ENCODE measurements around the gene ROBO3.

Gene ROBO3

DNA sequence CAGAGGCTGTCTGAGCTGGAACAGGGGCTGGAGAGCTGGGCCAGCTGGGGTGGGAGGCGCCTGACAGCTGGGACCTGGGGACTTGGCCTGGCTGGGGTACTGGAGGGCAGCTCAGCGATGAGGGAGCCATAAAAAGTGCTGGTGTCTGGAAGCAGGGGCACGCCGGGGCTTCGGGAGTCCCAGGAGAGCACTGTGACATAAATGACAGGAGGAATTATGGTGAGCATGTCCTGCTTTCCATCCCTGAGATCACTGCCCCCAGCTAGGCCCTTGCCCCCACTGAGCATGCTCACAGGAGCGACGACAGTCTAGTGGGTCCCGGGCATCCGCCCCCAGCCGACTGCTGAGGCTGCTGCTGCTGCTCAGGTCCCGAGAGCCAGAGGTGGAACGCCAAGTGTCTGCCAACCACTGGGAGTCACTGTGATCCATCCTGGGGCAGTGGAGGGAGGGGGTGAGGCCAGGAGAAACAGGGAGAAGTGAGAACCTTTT, 26.2 kb downstream of the ROBO3 start:
- in situ Hi-C loops (cut with MboI; ENCODE audit: low sequenced_read_pairs), result no loop called here

DNA sequence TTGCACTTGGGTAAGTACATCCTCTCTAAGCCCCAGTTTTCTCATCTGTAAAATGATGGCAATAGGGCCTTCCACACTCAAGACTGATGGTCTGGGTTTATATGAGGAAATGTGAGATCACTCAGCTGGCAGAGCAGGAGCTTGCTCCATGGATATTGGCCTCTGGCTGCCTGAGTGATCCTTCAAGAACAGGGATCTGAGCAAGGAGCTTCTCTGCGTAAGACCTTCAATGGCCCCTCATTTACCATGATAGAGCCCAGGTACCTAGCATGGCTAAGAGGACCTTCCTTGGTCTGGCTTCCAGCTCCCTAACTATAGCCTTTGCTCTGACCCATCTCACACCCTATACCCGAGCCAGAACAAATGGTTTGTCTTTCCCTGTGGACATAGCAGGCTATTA, 26.9 kb downstream of the ROBO3 start:
- in situ Hi-C loops (cut with MboI; ENCODE audit: low sequenced_read_pairs), result no loop called here

DNA sequence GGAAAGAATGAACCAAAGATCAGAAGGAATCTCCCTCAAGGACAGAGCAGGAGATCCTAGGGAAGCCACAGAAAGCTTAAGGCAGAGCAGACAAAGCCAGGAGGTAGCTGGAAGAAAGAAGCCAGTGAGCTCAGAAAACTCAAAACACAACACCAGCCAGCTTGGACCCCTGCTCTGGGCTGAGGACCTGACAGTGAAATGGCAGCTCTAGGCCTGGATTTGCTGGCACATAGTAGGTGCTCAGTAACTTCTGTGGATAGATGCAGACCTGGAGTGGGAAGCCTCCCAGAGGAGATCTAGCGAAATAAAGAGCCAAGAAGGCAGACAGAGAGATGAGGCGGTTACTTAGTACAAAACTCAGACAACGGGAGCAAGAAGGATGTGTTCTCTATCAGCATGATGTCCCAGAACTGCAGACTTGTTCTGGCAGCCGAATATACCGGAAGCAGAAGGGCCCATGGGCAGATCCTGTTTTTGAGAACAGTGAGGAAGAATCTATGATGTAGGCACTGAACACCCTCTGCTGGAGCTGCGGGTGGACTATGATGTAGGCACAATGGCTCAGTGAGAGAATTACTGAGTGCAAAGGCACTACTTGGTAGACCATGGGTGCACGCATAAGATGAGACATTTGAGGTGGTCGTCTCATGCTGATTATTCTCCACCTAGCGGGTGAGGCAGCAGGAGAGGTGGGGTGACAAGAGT, 27.7 kb downstream of the ROBO3 start:
- in situ Hi-C loops (cut with MboI; ENCODE audit: low sequenced_read_pairs), result no loop called here

DNA sequence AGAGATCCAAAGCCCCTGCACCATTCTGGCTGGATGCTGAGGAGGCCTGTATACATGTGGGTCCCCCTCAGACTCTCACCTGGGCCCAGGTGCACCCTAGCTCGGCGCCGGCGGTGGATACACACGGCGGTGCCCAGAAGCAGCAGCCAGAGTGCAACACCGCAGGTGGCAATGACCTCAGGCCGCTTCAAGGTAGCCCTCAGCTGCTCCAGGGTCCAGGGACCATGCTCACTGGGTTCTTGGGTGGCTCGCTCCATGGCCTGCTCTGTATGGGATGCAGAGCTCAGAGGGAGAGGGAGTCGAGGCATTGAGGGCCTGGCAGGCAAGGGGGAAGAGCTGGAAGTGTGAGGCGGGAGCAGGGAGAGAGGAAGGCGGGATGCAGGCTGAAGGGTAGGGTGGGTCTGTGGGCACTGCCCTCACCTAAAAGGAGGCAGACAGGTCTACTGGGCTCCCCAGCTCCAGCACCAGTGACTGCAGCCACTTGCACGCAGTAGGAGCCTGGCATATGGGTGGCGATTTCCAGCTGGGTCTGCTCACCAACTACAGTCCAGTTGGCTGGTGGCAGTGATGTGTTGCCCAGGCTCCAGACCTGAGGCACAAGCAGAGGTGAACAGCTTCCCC, 28.7 kb downstream of the ROBO3 start:
- in situ Hi-C loops (cut with MboI; ENCODE audit: low sequenced_read_pairs), result no loop called here

DNA sequence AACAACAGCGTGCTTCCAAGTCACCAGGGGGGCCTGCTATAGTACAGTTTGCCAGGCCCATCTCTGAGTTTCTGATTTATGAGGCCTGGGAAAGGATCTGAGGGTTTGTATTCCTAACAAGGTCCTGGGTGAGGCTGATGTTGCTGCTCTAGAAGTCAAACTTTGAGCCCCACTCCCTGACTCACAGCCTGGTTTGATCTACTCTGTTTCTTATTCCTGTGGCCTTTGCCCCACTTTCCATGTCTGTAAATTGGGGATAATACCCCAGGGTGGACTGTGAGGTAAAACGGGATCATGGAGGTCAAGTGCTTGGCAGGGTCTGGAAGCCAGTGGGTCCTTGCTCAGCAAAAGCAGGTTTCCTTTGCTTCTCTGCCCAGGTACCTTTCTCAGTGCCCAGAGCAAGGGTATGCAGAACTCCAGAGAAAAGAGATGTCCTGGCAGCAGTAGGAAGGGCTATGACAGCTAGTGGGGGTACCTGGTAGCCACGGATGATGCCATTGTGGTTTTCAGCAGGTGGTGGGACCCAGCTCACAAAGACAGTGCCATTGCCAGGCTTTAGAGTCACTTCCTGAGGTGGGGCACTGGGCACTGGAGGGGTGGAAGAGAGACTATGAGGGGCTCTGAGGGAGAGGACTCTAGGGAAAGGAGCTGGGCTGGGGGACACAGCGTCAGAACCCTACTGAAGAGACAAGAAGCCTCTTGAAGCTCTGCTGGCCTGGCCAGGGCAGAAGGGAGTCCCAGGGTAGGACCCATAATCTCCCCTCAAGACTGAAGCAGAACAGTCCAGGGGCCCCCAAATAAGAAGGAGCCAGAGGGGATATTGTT, 29.6 kb downstream of the ROBO3 start:
- in situ Hi-C loops (cut with MboI; ENCODE audit: low sequenced_read_pairs), result no loop called here

DNA sequence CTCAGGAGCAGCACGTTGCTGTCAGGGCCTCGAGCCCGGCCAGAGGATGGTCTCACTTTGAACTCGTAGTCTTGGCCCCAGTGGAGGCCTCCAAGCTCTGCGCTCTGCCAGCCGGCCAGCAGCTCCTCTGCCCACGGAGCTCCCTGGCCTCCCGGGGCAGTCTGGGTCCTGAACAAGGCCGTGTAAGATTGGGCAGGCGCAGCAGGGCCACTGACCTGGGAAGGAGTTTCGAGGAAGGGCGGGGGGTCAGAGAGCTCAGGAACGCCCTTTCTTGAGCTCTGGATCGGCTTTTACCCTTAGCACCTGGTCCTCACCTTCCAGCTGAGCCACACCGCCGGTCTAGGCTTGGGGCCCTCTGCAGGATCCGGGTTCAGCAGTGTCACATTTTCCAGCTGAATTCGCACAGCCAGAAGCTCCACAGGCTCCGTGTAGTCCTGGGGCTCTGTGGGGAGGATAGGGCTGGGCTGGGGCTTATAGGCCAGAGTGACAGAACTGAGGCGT, 30.3 kb downstream of the ROBO3 start:
- in situ Hi-C loops (cut with MboI; ENCODE audit: low sequenced_read_pairs), result no loop called here

DNA sequence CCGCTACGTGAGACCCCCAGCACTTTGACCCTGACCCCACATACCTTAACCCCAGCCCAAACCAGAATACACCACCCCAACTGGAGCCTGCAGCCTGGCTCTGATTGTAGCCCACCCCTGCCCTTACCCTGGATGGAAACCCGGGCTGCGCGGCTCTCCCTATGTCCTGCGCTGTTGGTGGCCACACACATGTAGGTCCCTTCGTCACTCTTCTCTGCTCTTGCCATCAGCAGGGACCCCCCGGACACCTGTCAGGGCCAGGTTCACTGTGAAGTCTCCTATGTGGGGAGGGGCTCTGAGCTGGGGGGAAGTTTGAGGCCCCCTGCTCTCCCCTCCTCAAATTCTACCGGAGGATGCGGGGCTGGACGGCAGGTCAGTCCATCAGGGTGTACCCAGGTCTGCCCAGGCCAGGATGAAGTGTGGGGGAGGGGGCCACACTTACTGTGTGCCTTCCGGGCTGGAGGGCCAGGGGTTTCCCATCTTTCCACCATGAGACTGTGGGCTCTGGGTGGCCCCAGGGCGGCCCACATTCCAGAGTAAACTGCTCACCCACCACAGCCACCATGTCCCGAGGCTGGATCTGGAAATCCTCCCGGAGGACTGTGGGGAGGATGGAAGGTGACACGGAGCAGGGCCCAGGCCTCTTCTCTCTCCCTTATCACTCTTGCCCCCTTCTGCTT, 31.0 kb downstream of the ROBO3 start:
- in situ Hi-C loops (cut with MboI; ENCODE audit: low sequenced_read_pairs), result no loop called here

DNA sequence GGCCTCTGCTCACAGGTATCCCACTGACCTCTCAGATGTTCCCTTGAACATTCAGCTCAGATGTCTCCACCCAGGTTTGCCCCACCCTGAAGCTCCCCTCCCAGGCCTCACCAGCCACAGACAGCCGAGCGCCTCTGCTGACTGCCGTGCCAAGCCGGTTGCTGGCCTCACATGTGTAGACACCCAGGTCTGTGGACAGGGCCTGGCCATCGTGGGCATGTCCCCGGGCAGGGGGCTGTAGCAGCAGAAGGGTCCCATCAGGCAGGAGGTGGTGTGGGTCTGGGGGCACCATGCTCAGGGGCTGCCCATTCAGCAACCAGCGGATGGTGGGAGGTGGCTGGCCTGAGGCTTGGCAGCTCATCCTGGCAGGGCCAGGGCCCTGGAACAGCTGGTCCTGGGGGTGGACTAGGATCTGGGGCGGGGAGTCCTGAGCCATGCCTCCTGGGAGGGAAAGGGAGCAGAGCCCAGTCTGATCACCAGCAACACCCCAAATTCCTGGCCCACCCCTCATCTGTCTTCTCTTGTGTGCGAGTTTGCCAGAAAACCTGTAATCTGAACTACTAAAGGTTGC, 31.7 kb downstream of the ROBO3 start:
- in situ Hi-C loops (cut with MboI; ENCODE audit: low sequenced_read_pairs), result no loop called here

DNA sequence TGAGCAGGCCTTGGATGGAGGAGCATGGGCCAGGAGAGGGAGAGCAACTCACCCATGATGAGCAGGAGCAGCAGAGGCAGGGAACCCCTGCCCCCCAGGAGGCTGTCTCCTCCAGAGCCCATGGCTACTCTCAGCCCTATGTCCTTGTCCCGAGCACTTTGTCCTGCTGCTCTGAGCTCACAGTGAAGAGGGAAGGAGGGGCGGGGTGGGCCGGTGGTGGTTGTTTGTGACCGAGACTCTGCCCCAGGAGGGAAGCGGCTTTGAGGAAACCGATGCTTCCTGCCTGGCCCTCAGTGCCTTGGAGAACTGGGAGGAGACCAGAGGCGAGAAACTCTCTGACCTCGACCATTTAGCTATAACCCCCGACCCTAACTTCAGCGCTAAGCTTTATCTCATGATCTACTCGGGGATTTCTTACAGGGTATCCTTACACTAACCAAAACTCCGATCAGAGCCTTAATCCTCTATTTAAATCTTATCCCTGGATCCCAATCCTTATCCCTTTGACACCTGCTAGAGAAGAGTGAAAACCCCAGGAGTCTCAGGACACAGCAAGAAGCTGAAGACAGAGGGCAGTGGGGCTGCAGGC, 32.5 kb downstream of the ROBO3 start, which contains the start of gene ROBO4:
ROBO4 (minus strand) TSS at position 192 of the 589 bp plus-strand sequence; CDS start at position 122, 70 bp downstream.
- in situ Hi-C loops (cut with MboI; ENCODE audit: low sequenced_read_pairs), result no loop called here

DNA sequence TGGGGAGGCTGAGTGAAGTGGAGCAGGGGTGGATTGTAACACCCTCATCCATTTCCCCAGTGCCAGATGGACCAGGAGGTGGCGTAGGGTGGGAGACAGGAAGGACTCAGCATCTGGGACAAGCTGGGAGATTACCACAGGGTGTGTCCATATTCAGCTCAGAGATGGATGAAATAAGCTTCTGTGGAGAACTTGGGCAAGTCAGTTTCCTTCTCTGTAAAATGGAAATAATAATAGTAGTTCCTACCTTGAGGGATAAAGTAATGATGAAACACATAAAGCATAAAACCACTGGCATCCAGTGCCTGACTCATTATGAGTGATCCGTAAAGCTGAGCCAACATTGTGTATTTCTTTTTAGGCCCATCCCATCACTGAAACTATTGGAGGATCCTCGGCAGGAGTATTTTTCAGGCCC, 33.0 kb downstream of the ROBO3 start:
- in situ Hi-C loops (cut with MboI; ENCODE audit: low sequenced_read_pairs), result no loop called here

DNA sequence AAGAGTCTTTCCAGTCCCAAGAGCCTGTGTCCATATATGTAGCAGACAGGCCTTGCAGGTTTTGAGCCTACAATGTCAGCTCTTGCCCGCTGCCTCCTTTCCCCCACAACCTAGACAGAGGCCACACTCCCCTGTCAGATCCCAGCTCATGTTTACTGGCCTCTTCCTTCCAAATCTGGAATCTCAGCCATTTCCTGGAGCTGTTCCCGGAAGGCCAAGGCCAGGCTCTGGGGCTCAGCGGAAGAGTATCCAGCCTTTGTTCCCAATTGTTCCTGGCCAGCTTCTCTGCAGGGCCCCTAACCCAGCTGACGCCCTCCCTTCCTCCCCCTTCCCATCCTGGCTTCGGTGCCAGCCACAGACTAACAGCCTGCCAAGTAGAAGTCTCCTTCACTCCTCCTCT, 33.5 kb downstream of the ROBO3 start:
- in situ Hi-C loops (cut with MboI; ENCODE audit: low sequenced_read_pairs), result no loop called here

DNA sequence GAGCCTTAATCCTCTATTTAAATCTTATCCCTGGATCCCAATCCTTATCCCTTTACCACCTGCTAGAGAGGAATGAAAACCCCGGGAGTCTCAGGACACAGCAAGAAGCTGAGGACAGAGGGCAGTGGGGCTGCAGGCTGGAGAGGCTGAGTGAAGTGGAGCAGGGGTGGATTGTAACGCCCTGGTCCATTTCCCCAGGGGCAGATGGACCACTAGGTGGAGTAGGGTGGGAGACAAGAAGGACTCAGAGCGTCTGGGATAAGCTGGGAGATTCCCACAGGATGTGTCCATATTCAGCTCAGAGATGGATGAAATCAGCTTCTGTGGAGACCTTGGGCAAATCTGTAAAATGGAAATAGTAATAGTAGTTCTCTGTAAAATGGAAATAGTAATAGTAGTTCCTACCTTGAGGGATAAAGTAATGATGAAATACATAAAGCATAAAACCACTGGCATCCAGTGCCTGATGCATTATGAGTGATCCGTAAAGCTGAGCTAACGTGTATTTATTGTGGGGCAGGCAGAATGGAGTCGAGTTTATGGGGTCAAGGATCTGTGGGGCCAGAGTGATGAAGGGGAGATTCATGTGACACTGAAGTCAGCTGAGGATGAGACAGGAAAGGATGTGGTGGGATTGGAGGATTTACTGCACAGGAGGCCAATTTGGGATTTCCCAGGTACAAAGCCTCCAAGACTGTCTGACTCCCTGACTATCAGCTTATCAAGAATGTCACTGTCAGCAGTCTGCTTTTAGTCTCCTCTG, 34.3 kb downstream of the ROBO3 start:
- in situ Hi-C loops (cut with MboI; ENCODE audit: low sequenced_read_pairs), result no loop called here

DNA sequence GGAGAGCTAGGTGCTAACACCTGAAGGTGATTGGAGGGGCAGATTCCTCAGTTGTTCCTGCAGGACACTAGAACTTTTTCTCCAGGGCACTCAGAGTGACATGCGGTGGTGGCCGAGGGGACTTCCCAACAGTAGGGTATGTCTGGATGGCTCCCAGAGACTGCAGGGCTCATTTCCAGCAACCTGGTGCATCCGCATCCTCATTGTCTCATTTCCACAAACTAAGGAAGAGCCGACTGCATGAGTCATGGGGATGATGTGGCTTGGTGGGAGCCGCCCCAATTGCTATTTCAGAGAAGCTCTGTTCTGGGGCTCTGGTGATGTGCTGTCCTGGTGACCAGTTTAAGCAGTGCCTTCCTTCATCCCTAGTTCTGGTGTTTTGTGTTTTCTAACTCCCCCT, 35.2 kb downstream of the ROBO3 start:
- in situ Hi-C loops (cut with MboI; ENCODE audit: low sequenced_read_pairs), result no loop called here

DNA sequence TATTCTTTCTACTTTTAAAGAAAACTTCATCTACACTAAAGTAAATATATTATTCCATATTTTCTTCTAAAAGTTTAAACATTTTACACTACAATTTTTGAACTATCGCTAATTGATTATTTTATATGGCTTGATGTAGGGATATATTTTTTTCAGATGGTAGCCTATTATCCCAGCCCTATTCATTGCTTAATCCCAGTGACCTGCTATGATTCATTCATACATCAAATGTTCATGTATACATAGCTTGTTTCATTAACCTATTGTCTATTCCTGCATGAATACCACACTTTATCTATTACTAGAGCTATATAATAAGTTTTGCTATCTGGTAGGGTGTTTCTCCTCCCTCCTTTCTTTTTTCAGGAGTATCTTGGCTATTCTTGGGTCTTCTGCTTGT, 37.4 kb downstream of the ROBO3 start:
- in situ Hi-C loops (cut with MboI; ENCODE audit: low sequenced_read_pairs), result no loop called here

DNA sequence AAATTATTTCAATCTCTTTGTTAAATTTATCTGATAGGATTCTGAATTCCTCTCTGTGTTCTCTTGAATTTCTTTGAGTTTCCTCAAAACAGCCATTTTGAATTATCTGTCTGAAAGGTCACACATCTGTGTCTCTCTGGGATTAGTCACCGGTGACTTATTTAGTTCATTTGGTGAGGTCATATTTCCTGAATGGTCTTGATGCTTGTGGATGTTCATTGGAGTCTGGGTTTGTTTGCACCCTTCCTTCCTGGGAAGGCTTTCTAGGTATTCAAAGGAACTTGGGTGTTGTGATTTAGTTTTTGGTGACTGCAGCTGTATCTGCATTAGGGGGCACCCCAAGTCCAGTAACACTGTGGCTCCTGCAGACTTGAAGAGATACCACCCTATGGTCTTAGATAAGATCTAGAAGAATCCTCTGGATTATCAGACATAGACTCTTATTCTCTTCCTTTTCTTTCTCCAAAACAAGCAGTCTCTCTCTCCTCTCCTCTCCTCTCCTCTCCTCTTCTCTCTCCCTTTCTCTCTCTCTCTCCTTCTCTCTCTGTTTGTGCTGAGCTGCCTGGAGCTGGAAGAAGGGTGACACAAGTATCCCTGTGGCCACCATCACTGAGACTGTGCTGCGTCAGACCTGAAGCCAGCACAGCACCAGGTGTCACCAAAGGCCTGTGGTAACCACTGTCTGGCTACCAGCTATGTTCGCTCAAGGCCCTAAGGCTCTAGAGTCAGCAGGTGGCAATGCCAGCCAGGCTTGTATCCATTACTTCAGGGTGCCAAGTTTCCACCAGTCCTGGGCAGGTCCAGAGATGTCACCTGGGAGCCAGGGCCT, 50.5 kb downstream of the ROBO3 start:
- in situ Hi-C loops (cut with MboI; ENCODE audit: low sequenced_read_pairs), result no loop called here

DNA sequence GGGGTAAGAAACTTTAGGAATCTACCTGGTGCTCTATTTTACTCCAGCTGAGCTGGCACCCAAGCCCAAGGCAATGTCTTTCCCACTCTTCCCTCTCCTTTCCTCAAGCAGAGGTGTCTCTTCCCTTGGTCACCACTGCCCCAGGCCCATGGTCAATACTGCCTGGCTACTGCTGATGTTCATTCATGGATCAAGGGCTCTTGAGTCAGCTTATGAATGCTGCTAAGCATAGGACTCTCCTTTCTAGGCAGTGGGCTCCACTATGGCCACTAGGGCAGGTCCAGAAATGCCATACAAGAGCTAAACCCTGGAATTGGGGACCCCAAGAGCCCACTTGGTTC, 51.1 kb downstream of the ROBO3 start:
- in situ Hi-C loops (cut with MboI; ENCODE audit: low sequenced_read_pairs), result no loop called here

DNA sequence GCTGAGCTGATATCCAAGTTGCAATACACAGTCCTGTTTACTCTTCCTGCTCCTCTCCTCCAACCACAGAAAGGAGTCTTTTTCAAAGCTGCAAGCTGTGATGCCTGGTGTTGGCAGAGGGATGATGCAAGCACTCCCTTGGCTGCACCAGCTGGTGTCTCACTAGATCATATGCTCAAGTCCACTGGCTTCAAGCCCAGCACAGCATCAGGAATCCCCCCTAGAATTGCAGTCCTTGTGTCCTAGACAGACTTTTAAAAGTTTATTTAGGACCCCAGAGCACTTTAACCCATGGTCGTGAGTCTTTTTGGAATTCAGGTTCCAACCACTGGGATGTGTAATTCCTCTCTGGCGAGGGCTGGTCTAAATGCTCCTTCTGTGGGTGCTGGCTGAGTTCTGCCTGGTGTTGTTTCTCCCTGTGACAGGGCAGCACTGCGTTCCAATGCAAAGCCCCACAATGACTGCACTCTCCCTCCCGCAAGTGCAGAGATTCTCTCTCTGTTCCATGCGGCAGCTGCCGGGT, 51.9 kb downstream of the ROBO3 start:
- in situ Hi-C loops (cut with MboI; ENCODE audit: low sequenced_read_pairs), result no loop called here

DNA sequence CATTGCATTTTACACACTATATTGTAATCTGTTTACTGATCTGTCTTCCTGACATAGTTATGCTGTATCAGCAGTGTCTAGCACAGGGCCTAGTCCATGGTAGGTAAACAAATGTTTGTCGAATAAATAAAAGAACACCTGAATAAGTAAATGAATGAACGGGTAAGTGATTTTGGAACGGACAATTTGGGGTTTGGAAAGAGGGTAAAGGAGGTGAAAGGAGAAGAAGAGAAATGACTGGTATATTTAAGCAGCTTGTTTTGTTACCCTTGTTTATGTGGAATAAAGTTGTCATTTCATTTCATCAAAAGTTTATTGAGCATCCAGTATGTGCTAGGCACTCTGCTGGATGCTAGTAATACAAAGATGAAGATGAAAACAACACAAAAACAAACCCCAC, 53.7 kb downstream of the ROBO3 start, which contains the start of gene HEPN1:
HEPN1 (plus strand) TSS at position 301 of the 400 bp plus-strand sequence.
- in situ Hi-C loops (cut with MboI; ENCODE audit: low sequenced_read_pairs), result no loop called here

All from hTERT RPE-1 (cell line).